Activated naive CD8-positive, alpha-beta T cell treated with anti-CD3 and anti-CD28 coated beads, Interleukin-2, amount 50 U/mL, for 16 hours (primary cell): Measurements from ENCODE around the gene CRY1.

Source experiments
- DNase-seq: peaks from one replicate; pipeline ENCODE4 v3.0.0-alpha.2; 2020; ENCODE audit warnings: low read depth, low spot score

CRY1 gene

DNA sequence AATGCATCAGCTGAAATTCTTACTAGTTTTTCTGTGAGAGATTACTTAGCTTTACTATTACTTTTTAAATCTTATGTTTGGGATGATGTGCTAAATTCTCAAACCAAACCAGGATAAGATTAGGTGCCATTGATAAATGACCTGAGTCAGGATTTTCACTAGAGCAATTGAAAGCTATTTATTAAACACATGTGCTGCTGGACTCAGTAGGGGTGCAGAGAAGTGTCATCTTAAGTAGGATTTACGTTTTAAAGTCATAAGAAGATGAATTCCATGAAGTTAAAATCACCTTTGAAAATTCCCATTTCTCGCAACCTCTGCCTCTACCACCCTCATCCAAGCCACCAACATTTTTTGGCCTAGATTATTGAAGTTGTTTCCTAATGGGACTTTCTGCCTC is 128.8 kb downstream of the CRY1 start:
- DNase-seq: no peak

DNA sequence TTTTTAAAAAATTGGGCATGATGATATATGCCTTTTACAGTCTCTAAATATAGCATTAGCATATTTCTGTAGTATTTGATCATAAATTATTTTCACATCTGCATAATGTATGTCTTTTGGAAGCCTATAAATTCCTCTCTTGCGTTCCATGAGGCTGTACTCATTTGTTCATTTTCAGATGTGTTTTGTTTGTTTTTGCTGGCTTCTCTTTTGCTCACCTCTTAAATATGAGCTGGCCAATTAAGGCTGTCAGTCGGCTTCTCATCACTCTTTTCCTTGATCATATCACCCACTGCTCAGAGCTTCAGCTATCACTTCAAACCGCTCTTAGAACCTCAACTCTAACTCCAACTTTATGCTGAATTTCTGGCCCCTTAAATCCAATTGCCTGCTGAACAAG is 131.1 kb downstream of the CRY1 start:
- no peak for DNase-seq

DNA sequence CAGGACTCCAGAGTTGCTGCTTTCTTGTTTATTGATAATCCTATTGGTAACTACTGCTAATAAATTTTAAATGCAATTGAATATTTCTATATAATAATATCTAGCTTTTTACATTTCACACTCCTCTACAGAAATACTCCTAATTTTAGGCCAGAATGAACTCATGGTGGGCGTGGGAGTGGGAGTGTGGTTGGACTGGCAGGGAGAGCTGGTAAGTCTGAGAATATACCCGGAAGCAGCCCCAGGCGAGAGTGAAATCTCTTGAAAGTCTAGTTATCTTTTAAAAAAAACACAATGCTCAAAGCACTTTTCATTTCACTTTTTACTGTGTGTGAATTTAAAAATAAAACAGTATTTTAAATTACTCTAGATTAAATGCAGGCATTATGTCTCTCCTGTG is 132.9 kb downstream of the CRY1 start:
- no peak for DNase-seq

DNA sequence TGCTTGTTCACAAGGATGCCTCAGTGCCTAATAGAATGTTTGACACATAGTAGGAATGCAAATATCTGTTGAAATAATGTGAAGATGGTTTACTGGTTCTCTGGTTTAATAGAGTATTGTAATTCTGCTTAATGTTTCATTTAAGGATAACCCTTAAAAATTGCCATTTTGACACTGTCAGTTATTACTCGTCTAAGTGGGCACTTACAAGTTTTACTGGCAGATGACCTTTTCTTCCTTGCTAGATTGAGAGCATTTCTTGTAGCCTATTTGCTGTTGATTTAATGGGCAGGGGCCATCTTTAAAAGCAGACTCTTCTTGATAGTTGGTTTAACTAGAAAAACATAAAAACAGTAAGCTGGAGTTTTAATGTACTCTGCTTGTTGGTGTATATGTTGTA is 135.8 kb downstream of the CRY1 start:
- DNase-seq: no peak

DNA sequence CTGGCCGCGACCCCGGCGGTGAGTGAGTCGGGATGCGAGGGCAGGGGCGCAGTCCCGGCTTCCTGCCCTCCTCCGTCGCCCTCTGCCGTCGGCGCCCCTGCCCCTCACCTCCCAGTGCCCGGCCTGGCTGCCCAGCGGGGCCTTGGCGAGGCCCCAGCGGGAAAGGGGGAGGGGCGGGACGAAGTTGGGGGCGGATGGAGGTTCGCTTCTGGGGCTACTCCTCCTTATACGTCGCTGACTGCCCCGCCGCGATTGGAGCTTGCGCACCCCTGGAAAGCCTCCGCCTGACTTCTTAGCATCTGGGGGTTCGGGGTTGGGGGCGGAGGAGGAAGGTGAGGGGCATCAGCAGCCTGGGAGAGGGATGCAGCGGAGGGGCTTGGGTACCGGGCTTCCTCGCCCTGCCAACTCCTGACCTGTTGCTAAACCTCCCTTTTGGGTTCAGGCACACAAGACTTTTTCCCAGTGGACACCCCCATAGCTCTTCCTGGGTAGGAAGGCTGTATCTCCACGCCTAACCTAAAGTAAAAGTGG is 137.2 kb downstream of the CRY1 start:
- DNase-seq: no peak

DNA sequence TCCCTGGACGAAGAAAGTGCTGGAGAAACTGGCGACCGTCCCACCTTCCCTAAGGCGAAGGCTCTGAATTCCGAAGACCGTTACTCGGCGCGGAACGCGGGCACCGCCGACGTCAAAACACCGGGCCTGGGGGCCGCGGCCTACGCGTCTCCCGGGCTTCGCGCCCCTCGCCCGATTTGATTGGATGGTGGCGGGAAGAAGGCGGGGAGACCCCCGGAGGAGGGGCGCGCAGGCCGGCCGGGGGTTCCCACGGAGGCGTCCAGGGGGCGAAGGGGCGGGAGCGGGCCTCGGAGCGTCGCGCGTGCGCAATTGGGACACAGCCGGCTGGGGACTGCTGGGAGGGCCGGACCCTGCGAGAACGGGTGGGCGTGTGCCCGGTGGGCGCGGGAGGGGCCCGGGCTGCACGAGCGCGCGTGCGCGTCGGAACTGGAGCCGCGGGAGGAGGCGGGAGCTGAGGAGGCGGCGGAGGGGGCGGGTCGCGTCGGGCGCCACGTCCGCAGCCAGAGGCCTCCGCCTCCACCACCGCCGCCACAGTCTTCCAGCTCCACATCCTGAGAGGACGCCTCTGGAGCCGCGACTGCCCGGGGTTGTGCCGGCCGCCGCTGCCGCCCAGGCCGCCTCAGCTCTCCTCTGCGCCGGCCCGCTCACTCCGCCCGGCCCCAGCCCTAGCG is 137.8 kb downstream of the CRY1 start, which contains the start of gene TMEM263:
Gene TMEM263, plus strand, starts transcription at position 531 of the 671 bp plus-strand sequence. CDS start 11,210 bp downstream, outside the sequence.
- DNase-seq: peak; percentile 86

DNA sequence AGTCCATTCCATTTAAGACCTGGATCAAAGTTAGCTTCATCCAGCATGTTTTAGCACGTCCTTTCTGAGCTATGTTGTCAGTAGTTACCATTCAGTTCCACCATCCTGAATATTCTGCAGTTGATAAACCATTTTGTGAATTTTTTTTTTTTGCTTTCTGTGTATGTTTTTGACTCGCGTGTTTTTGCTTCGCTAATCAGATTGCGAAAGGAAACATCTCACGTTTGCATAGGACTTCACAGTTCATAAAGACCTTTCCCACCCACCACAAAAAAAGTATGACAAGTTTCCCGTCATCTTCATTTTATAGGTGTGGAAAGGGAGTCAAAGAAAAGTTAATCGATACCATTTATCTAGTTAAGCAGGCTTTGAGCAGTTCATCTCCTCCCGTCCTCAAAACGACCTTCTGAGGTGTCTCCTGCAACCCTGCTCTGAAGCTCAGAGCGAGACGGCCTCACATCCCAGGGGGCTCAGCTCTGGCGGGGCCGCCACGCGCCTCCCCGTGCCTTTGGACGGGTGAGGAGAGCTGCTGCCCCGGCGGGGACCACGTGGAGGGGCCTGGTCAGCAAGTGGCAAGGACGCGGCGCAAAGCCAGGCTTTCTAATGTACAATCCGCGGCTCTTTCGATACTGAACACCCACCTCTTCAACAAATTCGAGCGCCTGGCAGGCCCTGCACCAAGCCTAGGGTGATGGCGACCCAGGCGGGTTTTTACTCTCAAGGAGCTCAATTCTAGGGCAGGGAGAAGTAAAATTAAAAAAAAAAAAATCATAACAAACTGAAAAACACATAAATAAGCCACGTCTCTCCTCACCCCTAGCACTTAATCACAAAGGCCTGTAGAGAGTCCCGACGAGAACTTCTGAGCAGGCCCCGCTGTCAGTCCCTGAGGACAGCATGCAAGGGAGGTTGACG is 138.6 kb downstream of the CRY1 start:
- DNase-seq: no peak

DNA sequence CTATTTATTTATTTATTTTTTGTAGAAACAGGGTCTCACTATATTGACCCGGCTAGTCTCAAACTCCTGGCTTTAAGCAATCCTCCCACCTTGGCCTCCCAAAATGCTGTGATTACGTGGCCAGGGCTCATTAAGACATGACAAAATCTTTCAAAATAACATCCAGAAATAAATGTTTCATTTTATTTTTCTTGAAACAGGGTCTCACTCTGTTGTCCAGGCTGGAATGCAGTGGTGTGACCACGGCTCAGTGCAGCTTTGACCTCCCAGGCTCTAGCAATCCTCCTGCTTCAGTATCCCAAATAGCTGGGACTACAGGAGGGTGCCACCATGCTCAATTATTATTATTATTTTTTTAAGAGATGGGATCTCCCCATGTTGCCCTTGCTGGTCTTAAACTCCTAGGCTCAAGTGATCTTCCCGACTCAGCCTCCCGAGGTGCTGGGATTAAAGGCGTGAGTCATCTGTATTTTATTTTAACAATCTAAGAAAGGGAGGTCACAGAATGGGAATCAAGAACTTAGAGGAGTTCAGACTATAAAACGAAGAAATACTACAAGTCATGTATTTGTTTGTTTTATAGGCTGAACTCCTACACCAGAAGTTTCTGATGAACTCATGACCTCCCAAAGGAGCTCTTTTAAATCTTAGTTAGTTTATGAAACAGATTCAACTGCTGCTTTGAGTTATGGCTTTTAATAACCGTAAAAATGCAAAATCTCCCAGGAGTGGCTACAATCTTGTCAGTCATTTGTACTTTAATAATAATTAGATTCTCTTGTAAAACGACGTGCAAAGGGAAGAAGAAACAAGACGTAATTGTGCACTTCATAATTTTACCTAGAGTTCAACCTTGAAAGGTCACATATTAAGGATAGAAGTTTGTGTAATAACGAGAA is 139.7 kb downstream of the CRY1 start:
- DNase-seq: no peak

DNA sequence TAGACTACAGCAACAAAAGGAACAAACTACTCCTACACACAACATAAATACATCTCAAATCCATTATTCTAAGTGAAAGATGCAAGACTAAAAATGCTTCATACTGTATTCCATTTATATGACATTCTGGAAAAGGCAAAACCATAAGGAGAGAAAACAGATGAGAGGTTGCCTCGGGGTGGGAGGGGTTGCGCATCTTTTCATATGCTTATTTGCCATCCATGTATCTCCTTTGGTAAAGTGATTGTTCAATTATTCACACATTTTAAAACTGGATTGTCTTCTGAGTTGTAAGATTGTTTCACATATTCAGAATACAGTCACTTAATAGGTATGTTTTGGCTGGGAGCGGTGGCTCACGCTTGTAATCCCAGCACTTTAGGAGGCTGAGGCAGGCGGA is 142.8 kb downstream of the CRY1 start:
- no peak for DNase-seq

DNA sequence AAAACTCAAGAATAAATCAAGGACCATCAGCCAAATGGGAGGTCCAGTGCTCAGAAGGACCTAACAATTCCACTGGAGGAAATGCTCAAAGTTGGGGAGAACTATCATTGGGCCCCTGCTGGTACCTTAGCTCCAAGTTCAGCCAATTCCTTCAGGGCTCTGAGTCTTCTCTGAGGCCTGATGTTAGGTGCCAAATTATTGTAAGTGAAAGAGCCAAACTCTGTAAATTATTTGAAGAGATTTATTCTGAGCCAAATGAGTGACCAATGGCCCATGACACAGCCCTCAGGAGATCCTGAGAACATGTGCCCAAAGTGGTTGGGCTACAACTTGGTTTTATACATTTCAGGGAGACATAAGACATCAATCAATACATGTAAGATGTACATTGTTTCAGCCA is 145.9 kb downstream of the CRY1 start:
- DNase-seq: no peak

DNA sequence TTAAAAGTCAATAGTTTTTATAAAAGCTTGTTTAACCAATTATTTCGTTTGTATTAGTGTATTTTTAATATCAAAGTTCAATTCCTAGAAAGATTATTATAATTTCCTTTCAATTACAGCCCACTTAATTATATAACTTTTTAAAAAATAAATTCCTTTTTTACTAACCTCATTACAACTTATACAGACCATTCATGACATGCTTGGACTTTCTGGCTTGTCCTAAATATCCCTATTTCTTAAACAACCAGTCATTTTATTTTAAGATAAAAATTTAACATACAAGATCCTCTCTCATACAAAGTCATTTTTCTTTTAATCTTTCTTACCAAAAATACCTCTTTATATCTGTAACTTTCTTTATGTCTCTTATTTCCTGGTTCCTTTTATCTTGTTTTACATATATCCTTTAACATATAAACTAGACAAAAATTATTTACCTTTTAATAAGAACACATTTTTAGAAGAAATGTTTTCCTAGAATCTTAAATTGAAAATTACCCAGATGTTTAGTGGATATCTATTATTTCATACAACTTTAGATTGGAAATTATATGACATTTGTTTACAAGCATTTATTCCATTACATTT is 148.0 kb downstream of the CRY1 start:
- DNase-seq: no peak

DNA sequence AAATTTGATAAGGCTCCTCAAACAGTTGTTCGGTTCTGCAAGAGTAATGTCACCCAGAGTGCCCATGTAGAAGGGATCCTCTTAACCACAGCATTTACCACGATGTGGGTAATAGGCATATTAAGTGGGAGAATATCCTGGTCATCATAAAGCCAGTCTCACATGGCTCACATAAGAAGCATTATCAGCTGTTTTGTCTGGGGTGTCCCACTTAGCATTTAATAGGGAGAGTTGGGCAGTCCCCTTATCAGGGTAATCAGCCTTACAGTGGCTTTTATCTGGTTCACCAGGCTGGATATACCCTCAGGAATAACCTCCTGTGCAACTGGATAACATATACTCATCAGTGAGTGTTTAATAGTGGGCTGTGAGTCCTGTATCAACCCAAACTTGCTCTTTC is 150.6 kb downstream of the CRY1 start:
- DNase-seq: no peak

DNA sequence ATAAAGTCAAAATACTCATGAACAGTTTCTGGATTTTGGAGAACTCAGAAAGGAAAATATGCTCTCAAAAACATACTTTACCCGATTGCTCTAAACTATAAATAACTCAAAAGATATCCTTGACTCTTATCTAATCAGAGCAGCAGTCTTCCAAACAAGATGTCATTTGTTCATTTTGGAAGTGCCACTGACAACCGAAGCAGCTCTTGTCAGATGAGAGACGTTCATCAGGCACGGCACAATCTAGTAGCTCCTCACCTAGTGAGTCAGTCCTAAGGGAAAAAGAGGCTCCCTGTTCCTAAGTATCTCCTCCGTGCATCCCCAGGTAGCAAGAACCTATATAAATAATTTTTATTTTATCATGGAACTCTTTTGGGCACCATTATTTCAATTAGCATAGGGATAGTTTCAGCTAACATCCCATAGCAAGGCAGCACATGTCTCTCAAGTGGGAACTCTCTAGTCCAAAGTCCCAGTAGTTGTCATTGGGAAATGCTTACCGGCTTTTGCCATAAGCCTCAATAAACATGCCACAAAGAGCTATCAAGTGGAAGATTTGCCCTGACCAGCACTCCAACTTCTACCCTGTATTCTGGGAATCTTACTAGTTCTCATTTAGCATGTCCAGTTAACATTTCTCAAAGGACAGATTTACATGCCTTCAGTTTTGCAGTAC is 151.7 kb downstream of the CRY1 start:
- no peak for DNase-seq
